T-cell (primary cell): Measurements from ENCODE around the gene QRSL1. TPM values are rescaled to one million over a fixed set of nuclear protein-coding genes. Genes with fewer than 3 reads are reported as not detected.
"Not testable (repeated sequence)": the region's sequence is repeated elsewhere in the genome, so short reads cannot be mapped to it uniquely, and the experiment has no call there.

Experiments
- ATAC-seq, 4 experiments: fragments of 200-7000 bp in 3 of 4; fragments of 150-1000 bp in 1 of 4; cut with Tn5 transposase; replicated peaks in 1 of 4; 1 replicate in 3 of 4; 2 replicates in 1 of 4; pipeline ENCODE4 v1.10.0; 2021; ENCODE audit warnings: moderate library complexity in 3 of 4, mild to moderate bottlenecking in 2 of 4, moderate number of reproducible peaks in 1 of 4
- CTCF ChIA-PET, 2 donors: fragments of 300-600 bp; sonication (Branson Sonifier 250); formaldehyde crosslinking; loops; one replicate each; lab custom pipeline; 2022; ENCODE audit warnings: antibody characterized with exemption in 2 of 2; lab: Charles Lee
- POLR2A ChIA-PET, 2 donors: fragments of 300-600 bp; sonication (Branson Sonifier 250); formaldehyde crosslinking; loops; one replicate each; lab custom pipeline; 2022; ENCODE audit warnings: antibody characterized with exemption in 2 of 2; lab: Charles Lee
- DNase-seq, 35 experiments: peaks; one replicate each; pipeline versions ENCODE4 v3.0.0 to v3.0.0-alpha.2; 2013 to 2023
- H3K27ac ChIP-seq: one replicate; pipeline ENCODE4 v1.5.1; 2013; ENCODE audit warnings: low read length
- H3K27me3 ChIP-seq, 2 experiments: replicated peaks in 1 of 2; 1 replicate in 1 of 2; 2 replicates in 1 of 2; pipeline versions ENCODE4 v1.6.1 to v1.7.0; 2013; ENCODE audit warnings: low read length in 1 of 2, mixed read lengths in 1 of 2; ENCODE audit not compliant: control insufficient read depth in 2 of 2, insufficient read depth in 2 of 2; ENCODE audit errors: extremely low read depth in 1 of 2
- H3K36me3 ChIP-seq, 2 donors: 1 replicate in 1 of 2; 2 replicates in 1 of 2; pipeline versions ENCODE4 v1.6.1 to v1.7.0; 2013; ENCODE audit warnings: low read length in 1 of 2; ENCODE audit not compliant: control insufficient read depth in 2 of 2, insufficient read depth in 1 of 2; ENCODE audit errors: extremely low read depth in 1 of 2
- H3K4me1 ChIP-seq, 2 experiments: 1 replicate in 1 of 2; 2 replicates in 1 of 2; pipeline versions ENCODE4 v1.6.1 to v1.7.0; 2013; ENCODE audit warnings: low read length in 2 of 2, mixed read lengths in 1 of 2; ENCODE audit not compliant: insufficient read depth in 2 of 2, control insufficient read depth in 1 of 2; ENCODE audit errors: extremely low read depth in 1 of 2
- H3K4me3 ChIP-seq, 2 donors: 1 replicate in 1 of 2; 2 replicates in 1 of 2; pipeline versions ENCODE4 v1.5.1 to v1.7.0; 2013; ENCODE audit warnings: mild to moderate bottlenecking in 2 of 2, low read length in 1 of 2, moderate library complexity in 1 of 2; ENCODE audit not compliant: control insufficient read depth in 1 of 2; ENCODE audit errors: extremely low read depth in 1 of 2
- H3K9me3 ChIP-seq: 2 replicates; pipeline ENCODE4 v1.7.0; 2013
- H3K27ac Mint-ChIP-seq, 2 donors: one replicate each; pipeline ENCODE4 v1.8.0; 2020 to 2021; ENCODE audit warnings: mild to moderate bottlenecking in 2 of 2, mixed read lengths in 2 of 2
- H3K27me3 Mint-ChIP-seq, 2 donors: one replicate each; pipeline ENCODE4 v1.8.0; 2021 to 2022; ENCODE audit warnings: mixed read lengths in 2 of 2
- H3K36me3 Mint-ChIP-seq: one replicate; pipeline ENCODE4 v1.8.0; 2021; ENCODE audit warnings: mixed read lengths
- H3K4me1 Mint-ChIP-seq, 3 donors: one replicate each; pipeline ENCODE4 v1.8.0; 2020 to 2022; ENCODE audit warnings: mixed read lengths in 3 of 3, mild to moderate bottlenecking in 1 of 3
- H3K4me3 Mint-ChIP-seq, 3 donors: one replicate each; pipeline ENCODE4 v1.8.0; 2020 to 2022; ENCODE audit warnings: mild to moderate bottlenecking in 3 of 3, mixed read lengths in 3 of 3, moderate library complexity in 3 of 3
- H3K9me3 Mint-ChIP-seq, 3 donors: one replicate each; pipeline ENCODE4 v1.8.0; 2020 to 2022; ENCODE audit warnings: mixed read lengths in 3 of 3
- WGBS: methylation state at CpG from one replicate; pipeline ENCODE4 v1.1.5; 2013; ENCODE audit warnings: missing lambda C conversion rate; ENCODE audit not compliant: insufficient coverage; 5-methylcytosine and 5-hydroxymethylcytosine counted together
- total RNA-seq, 35 experiments: library from RNA in 6 of 35; stranded (reverse) in 6 of 35; fragments of 120-200 nt in 1 of 35; gene quantifications; one replicate each; pipeline versions ENCODE4 v1.2.1 to v1.2.4 and lab custom pipeline; 2013 to 2026

The QRSL1 gene
- total RNA-seq, 5 donors from 2014 or later (not counting 1 experiment from before 2014, with no cell fraction given), result 7.6 to 13.8 (median 12.3) TPM

DNA sequence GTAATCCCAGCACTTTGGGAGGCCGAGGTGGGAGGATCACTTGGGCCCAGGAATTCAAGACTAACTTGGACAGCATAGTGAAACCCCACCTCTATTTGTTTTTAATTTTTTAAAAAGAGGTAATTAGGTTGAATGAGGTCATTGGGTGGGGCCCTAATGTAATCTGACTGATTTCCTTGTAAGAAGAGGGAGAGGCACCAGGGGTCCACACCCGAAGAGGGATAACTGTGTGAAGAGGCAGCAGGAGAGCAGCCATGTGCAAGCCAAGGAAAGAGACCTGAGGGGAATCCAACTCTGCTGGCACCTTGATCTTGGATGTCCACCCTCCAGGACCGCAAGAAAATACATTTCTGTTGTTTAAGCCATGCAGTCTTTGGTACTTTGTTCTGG, 63.4 kb downstream of the QRSL1 start:
- H3K27ac ChIP-seq, result no peak overlapping the region
- Mint-ChIP-seq H3K27me3 (peaks cover 4 to 10% of the 10 kb centered on the region in 2 donors), H3K27ac (no peak overlapping the region), H3K9me3 (no peaks in the 10 kb centered on the region), H3K4me3 (no peak overlapping the region), H3K36me3 (no peaks in the 10 kb centered on the region), H3K4me1 (no peaks in the 10 kb centered on the region)
- no peak for ATAC-seq
- H3K27me3 ChIP-seq, result peaks cover 0 to 6% of the 10 kb centered on the region in 2 experiments
- no peak for DNase-seq
- 100% methylated on average over 1 of the region's 3 CpGs for WGBS
- no peaks in the 10 kb centered on the region for H3K4me1 ChIP-seq
- CTCF ChIA-PET, result no interaction called here
- no peaks in the 10 kb centered on the region for H3K36me3 ChIP-seq
- H3K9me3 ChIP-seq, result no peaks in the 10 kb centered on the region
- POLR2A ChIA-PET, result interaction anchor here in 1 of 2 donors (0.5 kb wide), 1 partner anchor 263 kb away, joined by 5 read pairs; no protein-coding TSS in a partner anchor
- no peak overlapping the region for H3K4me3 ChIP-seq

DNA sequence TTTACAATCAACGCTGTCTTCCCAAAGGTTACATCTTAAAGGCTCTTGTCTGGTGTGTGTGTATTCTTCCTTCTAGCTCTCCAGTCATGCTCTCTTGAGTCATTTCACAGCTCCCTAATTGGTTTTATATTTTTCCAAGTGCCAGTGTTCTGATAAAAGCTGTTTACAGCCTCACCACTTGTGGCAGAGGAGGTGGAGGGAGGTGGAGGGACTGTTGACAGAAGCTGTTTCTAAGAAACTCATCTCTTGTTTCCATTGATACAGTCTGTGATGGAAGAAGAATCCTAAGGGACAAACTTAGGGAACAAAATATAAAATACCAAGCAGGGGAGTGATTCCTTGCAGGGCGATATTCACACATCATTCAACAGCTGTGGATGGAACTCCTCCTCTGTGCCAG, 64.0 kb downstream of the QRSL1 start:
- Mint-ChIP-seq H3K9me3 (no peaks in the 10 kb centered on the region), H3K4me1 (no peaks in the 10 kb centered on the region)
- CTCF ChIA-PET, result interaction anchor here in 1 of 2 donors (0.6 kb wide), 1 partner anchor 1400 kb away, joined by 4 read pairs; no protein-coding TSS in a partner anchor

DNA sequence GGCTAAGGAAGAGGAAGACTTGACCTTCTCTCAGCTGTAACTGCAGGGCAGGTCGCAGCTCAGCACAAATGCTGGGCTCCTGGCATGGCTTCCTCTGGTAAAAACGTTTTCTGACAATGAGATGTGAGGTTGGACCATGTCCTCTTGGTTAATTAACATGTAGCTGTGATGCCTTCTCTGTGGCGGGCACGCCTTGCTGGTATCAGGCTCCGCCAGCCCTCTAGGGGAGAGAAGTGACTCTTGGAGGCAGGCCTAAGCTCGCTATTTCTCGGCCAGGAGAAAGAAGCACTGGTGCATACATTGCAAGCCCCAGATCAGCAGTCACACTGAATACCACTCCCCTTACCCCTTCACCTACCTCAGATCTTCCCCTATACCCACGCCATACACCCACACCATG, 65.0 kb downstream of the QRSL1 start:
- Histone ChIP-seq H3K4me3 (no peak overlapping the region), H3K4me1 (no peaks in the 10 kb centered on the region), H3K9me3 (no peaks in the 10 kb centered on the region), H3K36me3 (no peaks in the 10 kb centered on the region), H3K27ac (no peak overlapping the region), H3K27me3 (peaks cover 0 to 9% of the 10 kb centered on the region in 2 experiments)
- no peaks in the 10 kb centered on the region for H3K36me3 Mint-ChIP-seq
- ChIA-PET CTCF (no interaction called here), POLR2A (interaction anchor here in 1 of 2 donors (0.5 kb wide), 1 partner anchor 1051 kb away, joined by 4 read pairs; no protein-coding TSS in a partner anchor)
- peaks cover 2 to 13% of the 10 kb centered on the region in 2 donors for H3K27me3 Mint-ChIP-seq
- H3K4me3 Mint-ChIP-seq, result no peak overlapping the region
- ATAC-seq, result no peak
- H3K9me3 Mint-ChIP-seq, result no peaks in the 10 kb centered on the region
- no peaks in the 10 kb centered on the region for H3K4me1 Mint-ChIP-seq
- no peak for DNase-seq
- H3K27ac Mint-ChIP-seq, result no peak overlapping the region
- WGBS, result 72% methylated on average over 2 of the region's 8 CpGs

More for the DNA sequence above, 64.0 kb downstream of the QRSL1 start:
- DNase-seq (no peak), ATAC-seq (no peak)
- Mint-ChIP-seq H3K36me3 (no peaks in the 10 kb centered on the region), H3K4me3 (no peak overlapping the region), H3K27ac (no peak overlapping the region), H3K27me3 (peaks cover 3 to 13% of the 10 kb centered on the region in 2 donors)
- no peak overlapping the region for H3K4me3 ChIP-seq
- no peaks in the 10 kb centered on the region for H3K9me3 ChIP-seq
- POLR2A ChIA-PET, result interaction anchor here in 1 of 2 donors (0.5 kb wide), 1 partner anchor 263 kb away, joined by 5 read pairs; no protein-coding TSS in a partner anchor
- no peaks in the 10 kb centered on the region for H3K4me1 ChIP-seq
- 100% methylated on average over 1 of the region's 2 CpGs for WGBS
- H3K27me3 ChIP-seq, result peaks cover 0 to 6% of the 10 kb centered on the region in 2 experiments
- H3K27ac ChIP-seq, result no peak overlapping the region
- no peaks in the 10 kb centered on the region for H3K36me3 ChIP-seq

DNA sequence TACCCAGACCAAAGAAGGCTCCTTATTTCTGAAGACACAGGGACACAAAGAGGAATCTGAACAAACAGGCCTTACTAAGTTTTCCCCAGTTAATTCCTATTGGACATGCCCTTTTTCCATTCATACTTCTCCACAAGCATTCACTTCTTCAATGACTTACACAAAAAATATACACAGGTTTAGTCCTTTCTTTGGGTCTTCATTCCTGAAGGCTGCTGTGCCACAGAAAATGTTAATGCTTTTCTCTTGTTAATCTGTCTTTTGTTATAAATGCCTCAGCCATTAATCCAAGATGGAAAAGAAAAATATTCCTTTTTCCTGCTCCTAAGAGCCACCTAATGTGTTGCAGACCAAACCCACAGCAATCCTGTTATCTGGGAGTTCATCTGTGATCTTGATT, 71.2 kb downstream of the QRSL1 start:
- Histone ChIP-seq H3K27me3 (peaks cover 0 to 9% of the 10 kb centered on the region in 2 experiments), H3K27ac (no peak overlapping the region), H3K4me3 (no peak overlapping the region), H3K4me1 (peaks cover 0 to 5% of the 10 kb centered on the region in 2 experiments), H3K36me3 (no peaks in the 10 kb centered on the region), H3K9me3 (no peaks in the 10 kb centered on the region)
- Mint-ChIP-seq H3K9me3 (peaks cover 0 to 5% (median 4%) of the 10 kb centered on the region in 3 donors), H3K27ac (no peak overlapping the region), H3K27me3 (peaks cover 26 to 27% of the 10 kb centered on the region in 2 donors), H3K4me1 (peaks cover 0 to 2% (median 0%) of the 10 kb centered on the region in 3 donors), H3K4me3 (no peak overlapping the region), H3K36me3 (no peaks in the 10 kb centered on the region)
- CTCF ChIA-PET, result no interaction called here
- POLR2A ChIA-PET, result no interaction called here
- ATAC-seq (no peak), DNase-seq (no peak)

DNA sequence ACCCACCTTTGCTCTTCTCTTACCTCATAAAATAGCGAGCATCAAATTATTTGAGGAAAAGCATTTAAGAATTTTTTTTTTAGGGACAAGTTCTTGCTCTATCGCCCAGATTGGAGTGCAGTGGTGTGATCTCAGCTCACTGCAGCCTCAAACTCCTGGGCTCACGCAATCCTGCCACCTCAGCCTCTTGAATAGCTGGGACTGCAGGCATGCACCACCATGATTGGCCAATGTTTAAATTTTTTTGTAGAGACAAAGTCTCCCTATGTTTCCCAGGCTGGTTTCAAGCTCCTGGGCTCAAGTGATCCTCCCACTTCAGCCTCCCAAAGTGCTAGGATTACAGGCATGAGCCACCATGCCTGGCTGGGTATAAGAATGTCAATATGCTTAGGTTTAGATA, 71.8 kb downstream of the QRSL1 start:
- H3K4me3 ChIP-seq, H3K4me3 Mint-ChIP-seq, H3K27ac Mint-ChIP-seq, H3K4me1 ChIP-seq, H3K27ac ChIP-seq, H3K27me3 ChIP-seq, POLR2A ChIA-PET, H3K36me3 Mint-ChIP-seq, H3K9me3 ChIP-seq, DNase-seq, ATAC-seq, H3K4me1 Mint-ChIP-seq, H3K9me3 Mint-ChIP-seq, H3K36me3 ChIP-seq: not testable (repeated sequence)
- H3K27me3 Mint-ChIP-seq, result peaks cover 23 to 26% of the 10 kb centered on the region in 2 donors
- WGBS, result 83% methylated on average over 2 of the region's 3 CpGs
- CTCF ChIA-PET, result interaction anchor here in 1 of 2 donors (0.6 kb wide), 1 partner anchor 89 kb away, joined by 8 read pairs; no protein-coding TSS in a partner anchor

DNA sequence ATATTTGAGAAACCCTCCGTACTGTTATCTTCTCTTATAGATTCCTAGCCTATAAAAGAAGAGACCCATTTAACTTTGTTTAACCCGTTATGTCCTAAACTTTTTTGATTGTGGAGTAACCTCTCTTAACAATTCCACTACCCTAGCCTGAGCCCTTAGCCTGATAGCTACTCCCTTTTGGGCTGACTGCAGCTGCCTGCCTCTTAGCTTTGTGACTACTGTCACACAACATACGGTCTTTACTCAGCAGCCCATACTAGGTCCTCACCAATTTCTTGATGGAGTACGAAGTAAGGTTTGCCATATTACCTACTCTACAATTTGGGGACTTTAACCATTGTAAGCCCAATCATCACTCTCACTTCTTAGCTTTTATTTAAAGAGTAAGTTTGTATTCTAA, 72.7 kb downstream of the QRSL1 start:
- no peak for ATAC-seq
- ChIA-PET POLR2A (no interaction called here), CTCF (no interaction called here)
- H3K4me1 ChIP-seq, result peaks cover 0 to 5% of the 10 kb centered on the region in 2 experiments
- H3K4me3 ChIP-seq, result no peak overlapping the region
- Mint-ChIP-seq H3K36me3 (no peaks in the 10 kb centered on the region), H3K27ac (peak overlapping the region in 1 of 2 donors; percentile 17), H3K4me3 (no peak overlapping the region), H3K27me3 (peaks cover 20 to 26% of the 10 kb centered on the region in 2 donors), H3K9me3 (peaks cover 0 to 5% (median 4%) of the 10 kb centered on the region in 3 donors), H3K4me1 (peaks cover 0 to 2% (median 0%) of the 10 kb centered on the region in 3 donors)
- no peak overlapping the region for H3K27ac ChIP-seq
- no peaks in the 10 kb centered on the region for H3K9me3 ChIP-seq
- 83% methylated on average over 1 of the region's 4 CpGs for WGBS
- H3K27me3 ChIP-seq, result peaks cover 0 to 9% of the 10 kb centered on the region in 2 experiments
- no peaks in the 10 kb centered on the region for H3K36me3 ChIP-seq
- DNase-seq, result no peak
